Nasal cavity respiratory epithelium epithelial cell of viscerocranial mucosa (primary cell): Measurements from ENCODE around the gene TCN1. TPM values are rescaled to one million over a fixed set of nuclear protein-coding genes. Genes with fewer than 3 reads are reported as not detected.

Experiments
- total RNA-seq: library from RNA; depleted of rRNA; stranded (reverse); fragments of >200 nt; gene quantifications from 2 replicates; pipeline ENCODE4 v1.2.3, GENCODE V29; 2014

TCN1 gene, protein sequence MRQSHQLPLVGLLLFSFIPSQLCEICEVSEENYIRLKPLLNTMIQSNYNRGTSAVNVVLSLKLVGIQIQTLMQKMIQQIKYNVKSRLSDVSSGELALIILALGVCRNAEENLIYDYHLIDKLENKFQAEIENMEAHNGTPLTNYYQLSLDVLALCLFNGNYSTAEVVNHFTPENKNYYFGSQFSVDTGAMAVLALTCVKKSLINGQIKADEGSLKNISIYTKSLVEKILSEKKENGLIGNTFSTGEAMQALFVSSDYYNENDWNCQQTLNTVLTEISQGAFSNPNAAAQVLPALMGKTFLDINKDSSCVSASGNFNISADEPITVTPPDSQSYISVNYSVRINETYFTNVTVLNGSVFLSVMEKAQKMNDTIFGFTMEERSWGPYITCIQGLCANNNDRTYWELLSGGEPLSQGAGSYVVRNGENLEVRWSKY
- total RNA-seq = 0.68 and 22.1 TPM in 2 replicates

GRCh38 chr11:59866397-59866796 lies at the start of gene TCN1:
TSS of gene TCN1 (minus strand) at chr11:59866487. CDS start at chr11:59866470, 17 bp downstream.

GRCh38 chr11:59878575-59878974 lies 12.3 kb upstream of the TCN1 start, which contains the start of gene OOSP3:
TSS of gene OOSP3 (plus strand) at chr11:59878782. CDS start at chr11:59878809, 27 bp downstream.

DNA sequence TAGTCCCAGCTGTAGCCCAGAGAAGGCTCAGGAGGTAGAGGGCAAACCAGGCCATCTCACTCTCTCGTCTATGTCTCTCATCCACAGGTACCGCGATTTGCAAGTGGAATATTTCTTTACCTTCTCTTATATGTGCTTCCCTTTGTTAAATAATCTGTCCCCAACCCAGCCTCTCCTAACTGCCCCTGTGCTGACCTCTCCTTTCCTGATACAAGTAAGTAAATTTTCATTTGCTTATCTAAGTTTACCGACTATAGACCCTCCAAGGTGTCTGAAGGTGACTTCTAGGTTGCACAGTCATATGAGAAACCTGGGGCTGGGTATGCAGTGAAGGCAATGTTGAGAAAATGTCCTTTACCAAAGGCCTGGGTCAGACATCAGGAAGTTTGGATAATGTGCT lies 20.9 kb downstream of the TCN1 start, which contains the start of gene CBLIF:
Gene CBLIF, minus strand, starts transcription at position 101 of the 400 bp plus-strand sequence. Its CDS starts 46 bp downstream, at position 55.

DNA sequence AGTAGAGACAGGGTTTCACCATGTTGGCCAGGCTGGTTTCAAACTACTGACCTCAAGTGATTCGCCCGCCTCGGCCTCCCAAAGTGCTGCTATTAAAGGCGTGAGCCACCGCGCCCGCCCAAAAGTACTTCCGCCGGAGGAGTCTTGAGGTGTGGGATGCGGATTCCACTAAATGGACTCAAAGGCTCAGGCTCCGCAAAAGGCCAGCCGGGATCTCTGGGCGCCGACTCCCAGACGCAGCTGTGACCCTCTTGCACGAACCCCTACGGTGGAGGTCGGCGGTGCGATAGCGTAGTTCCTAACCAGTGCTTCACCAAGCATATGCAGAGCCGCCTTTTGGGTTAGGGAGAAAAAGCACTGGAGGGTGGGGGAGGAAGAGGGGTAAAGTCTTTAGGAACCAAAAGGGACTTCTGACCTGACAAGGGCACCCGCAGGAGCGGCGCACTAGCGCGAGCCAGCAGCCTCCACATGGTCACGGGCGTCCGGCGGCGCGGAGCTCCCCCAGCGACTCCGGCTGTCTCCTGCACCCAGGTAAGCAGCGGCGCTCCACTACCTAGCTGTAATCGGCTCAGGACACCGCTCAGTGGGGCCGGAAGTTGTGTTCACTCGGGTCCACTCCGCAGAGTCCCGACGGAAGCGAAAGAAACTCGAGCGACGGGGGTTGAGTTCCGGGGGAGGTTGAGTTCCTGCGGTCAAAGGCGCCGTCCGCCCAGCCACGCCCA lies 55.9 kb downstream of the TCN1 start, which contains the start of gene MRPL16:
Gene MRPL16, minus strand, starts transcription at position 590 of the 722 bp plus-strand sequence. Its CDS starts 120 bp downstream, at position 470.

Other genes with a start within 250 kb of the TCN1 start
- gene PATL1, start 197.4 kb downstream of the TCN1 start, total RNA-seq = 6.8 and 17.7 TPM in 2 replicates
- not detected in 2 replicates for gene OR10V1, start 152.6 kb downstream of the TCN1 start, total RNA-seq
- 40.0 and 56.0 TPM in 2 replicates for gene STX3, start 111.1 kb downstream of the TCN1 start, total RNA-seq
- 19.5 and 23.1 TPM in 2 replicates for gene MRPL16, start 55.7 kb downstream of the TCN1 start, total RNA-seq
- gene CBLIF, start 21.0 kb downstream of the TCN1 start, total RNA-seq = not detected in 2 replicates
- not detected in 2 replicates for gene OOSP3, start 12.3 kb upstream of the TCN1 start, total RNA-seq
- not detected in 2 replicates for gene OOSP1, start 71.9 kb upstream of the TCN1 start, total RNA-seq
- not detected in 2 replicates for gene OOSP4A, start 97.5 kb upstream of the TCN1 start, total RNA-seq
- gene OOSP4B, start 150.7 kb upstream of the TCN1 start, total RNA-seq = not detected in 2 replicates
- not detected in 2 replicates for gene OOSP2, start 173.9 kb upstream of the TCN1 start, total RNA-seq
- not detected in 2 replicates for gene MS4A3, start 190.2 kb upstream of the TCN1 start, total RNA-seq
- not detected in 2 replicates for gene MS4A2, start 222.2 kb upstream of the TCN1 start, total RNA-seq